Measurements from ENCODE around the gene OR51G2. TPM values are rescaled to one million over a fixed set of nuclear protein-coding genes. Genes with fewer than 3 reads are reported as not detected.

The OR51G2 gene
- total RNA-seq (2021) (not detected in 2 replicates), Bru-seq, nascent RNA (not detected), BruChase-seq, experiment 1, labeled RNA remaining after a 2-hour chase (not detected), BruChase-seq, experiment 2, labeled RNA remaining after a 6-hour chase (not detected)
- long read RNA-seq: 0 reads

- ChIA-PET CTCF (no interaction called here), POLR2A (ENCODE audit: low non-redundant PET) (no interaction called here)
- no peaks in the 10 kb centered on the region for H3K36me3 ChIP-seq (ENCODE audit: insufficient read depth, low read length, poor library complexity, severe bottlenecking)
- no peaks in the 10 kb centered on the region for H3K9me3 ChIP-seq (ENCODE audit: low read depth, low read length, poor library complexity, severe bottlenecking)
- no peaks in the 10 kb centered on the region for H3K4me1 ChIP-seq (ENCODE audit: insufficient read depth, low read length, poor library complexity, severe bottlenecking)
- intact Hi-C loops (cut with micrococcal nuclease; ENCODE audit: unreplicated experiment): no loop called here
- no peaks in the 10 kb centered on the region for H3K27me3 ChIP-seq (replicated peaks; ENCODE audit: insufficient read depth, low read depth, low read length, poor library complexity)
- H3K27ac ChIP-seq (ENCODE audit: low read depth, low read length, poor library complexity, severe bottlenecking): no peak within 1 kb of the TSS
- no peak for TF ChIP-seq EZH2 (IDR thresholded peaks at IDR 0.05; ENCODE audit: borderline replicate concordance, low read depth, low read length, poor library complexity, severe bottlenecking)
- TF ChIP-seq CTCF (conservative IDR thresholded peaks at IDR 0.05; ENCODE audit: low read depth, low read length): no peak
- no peak for DNase-seq (ENCODE audit: low spot score)
- no TSS peak for BruUV-seq (replicated peaks)
- no peak within 1 kb of the TSS for H3K4me3 ChIP-seq (ENCODE audit: low read depth, low read length, poor library complexity, severe bottlenecking)
Measured at GRCh38 chr11:4919250-4919649, at the start of gene OR51G2. Gene OR51G2 (minus strand): TSS chr11:4919350. CDS start chr11:4915663, 3,687 bp downstream.

GRCh38 chr11:4962816-4963215, 43.7 kb upstream of the OR51G2 start:
- H3K4me3 ChIP-seq (ENCODE audit: low read depth, low read length, poor library complexity, severe bottlenecking): no peak overlapping the region
- H3K27me3 ChIP-seq (replicated peaks; ENCODE audit: insufficient read depth, low read depth, low read length, poor library complexity): no peaks in the 10 kb centered on the region
- CTCF ChIA-PET: no interaction called here
- POLR2A ChIA-PET (ENCODE audit: low non-redundant PET): no interaction called here
- no peaks in the 10 kb centered on the region for H3K36me3 ChIP-seq (ENCODE audit: insufficient read depth, low read length, poor library complexity, severe bottlenecking)
- TF ChIP-seq CTCF (conservative IDR thresholded peaks at IDR 0.05; ENCODE audit: low read depth, low read length) (no peak), EZH2 (IDR thresholded peaks at IDR 0.05; ENCODE audit: borderline replicate concordance, low read depth, low read length, poor library complexity, severe bottlenecking) (no peak)
- no TSS peak for BruUV-seq (replicated peaks)
- no peak overlapping the region for H3K27ac ChIP-seq (ENCODE audit: low read depth, low read length, poor library complexity, severe bottlenecking)
- intact Hi-C loops (cut with micrococcal nuclease; ENCODE audit: unreplicated experiment): no loop called here
- H3K4me1 ChIP-seq (ENCODE audit: insufficient read depth, low read length, poor library complexity, severe bottlenecking): no peaks in the 10 kb centered on the region
- no peaks in the 10 kb centered on the region for H3K9me3 ChIP-seq (ENCODE audit: low read depth, low read length, poor library complexity, severe bottlenecking)
- DNase-seq (ENCODE audit: low spot score): no peak

- ChIA-PET CTCF (no interaction called here), POLR2A (ENCODE audit: low non-redundant PET) (no interaction called here)
- Histone ChIP-seq H3K4me1 (ENCODE audit: insufficient read depth, low read length, poor library complexity, severe bottlenecking) (no peaks in the 10 kb centered on the region), H3K4me3 (ENCODE audit: low read depth, low read length, poor library complexity, severe bottlenecking) (no peak overlapping the region), H3K27me3 (replicated peaks; ENCODE audit: insufficient read depth, low read depth, low read length, poor library complexity) (no peaks in the 10 kb centered on the region), H3K27ac (ENCODE audit: low read depth, low read length, poor library complexity, severe bottlenecking) (no peak overlapping the region), H3K36me3 (ENCODE audit: insufficient read depth, low read length, poor library complexity, severe bottlenecking) (no peaks in the 10 kb centered on the region), H3K9me3 (ENCODE audit: low read depth, low read length, poor library complexity, severe bottlenecking) (no peaks in the 10 kb centered on the region)
- BruUV-seq (replicated peaks): no TSS peak
- intact Hi-C loops (cut with micrococcal nuclease; ENCODE audit: unreplicated experiment): no loop called here
- TF ChIP-seq CTCF (conservative IDR thresholded peaks at IDR 0.05; ENCODE audit: low read depth, low read length) (no peak), EZH2 (IDR thresholded peaks at IDR 0.05; ENCODE audit: borderline replicate concordance, low read depth, low read length, poor library complexity, severe bottlenecking) (no peak)
- no peak for DNase-seq (ENCODE audit: low spot score)
Measured at GRCh38 chr11:4960877-4961276, 41.7 kb upstream of the OR51G2 start.

All from A673 (cell line).